ENCODE results near the gene ST6GALNAC6. TPM values are rescaled to one million over a fixed set of nuclear protein-coding genes. Genes with fewer than 3 reads are reported as not detected.

The ST6GALNAC6 gene
- total RNA-seq, 1 donor: 53.2 TPM

DNA sequence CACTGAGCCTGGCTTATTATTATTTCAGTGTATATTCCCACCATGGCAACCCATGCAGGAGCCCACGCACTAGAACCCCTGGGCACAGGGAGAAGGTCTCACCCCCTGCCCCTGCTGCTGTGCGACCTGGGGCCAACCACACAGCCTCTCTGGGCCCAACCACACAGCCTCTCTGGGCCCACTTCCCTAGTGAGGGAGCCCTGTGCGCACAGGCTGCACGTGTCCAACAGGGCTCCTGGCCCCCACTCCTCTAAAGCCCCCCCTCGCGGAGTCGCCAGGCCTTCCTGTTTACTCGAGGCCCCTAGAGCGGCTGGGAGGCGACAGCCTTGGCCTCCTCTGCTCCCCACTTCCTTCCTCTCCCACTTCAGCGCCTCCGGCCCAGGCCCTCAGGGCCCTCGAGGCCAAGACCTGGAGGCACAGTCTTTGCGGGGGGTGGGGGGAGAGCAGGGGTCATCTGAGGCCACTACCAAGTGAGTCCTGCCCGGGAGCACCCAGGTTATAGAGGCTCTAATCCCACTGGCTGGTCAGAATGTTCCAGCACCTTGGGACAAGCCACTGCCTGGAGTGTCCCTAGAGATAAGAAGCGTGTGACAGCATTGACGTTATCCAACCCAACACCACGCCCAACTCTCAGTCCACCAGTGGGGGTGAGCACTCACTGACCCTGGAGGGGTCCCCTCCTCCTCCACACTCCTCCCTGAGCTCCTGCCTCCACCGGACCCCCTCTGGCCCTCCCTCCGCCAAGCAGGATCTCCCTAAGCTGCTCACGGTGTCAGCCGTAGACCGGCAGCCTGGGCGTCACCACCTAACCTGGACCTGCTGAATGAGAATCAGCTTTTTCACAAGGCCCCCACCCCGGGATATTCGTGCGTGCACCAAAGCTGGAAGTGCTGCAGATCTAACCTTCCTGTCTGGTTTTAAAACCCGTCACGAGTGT is 37.1 kb downstream of the ST6GALNAC6 start:
- Histone ChIP-seq H3K4me1 (ENCODE audit: insufficient read depth, low read length) (peaks cover 14% of the 10 kb centered on the region), H3K27ac (ENCODE audit: low read depth, low read length) (no peak overlapping the region), H3K27me3 (ENCODE audit: insufficient read depth, low read length) (no peaks in the 10 kb centered on the region), H3K79me2 (ENCODE audit: insufficient read depth, low read length) (no peaks in the 10 kb centered on the region), H3K4me3 (ENCODE audit: insufficient read depth, low read length) (no peak overlapping the region), H3K36me3 (ENCODE audit: insufficient read depth, low read length) (peaks cover under 1% of the 10 kb centered on the region), H4K20me1 (ENCODE audit: insufficient read depth, low read length) (no peaks in the 10 kb centered on the region), H2AFZ (ENCODE audit: low read length) (peak overlapping the region; percentile 20), H3K4me2 (ENCODE audit: insufficient read depth, low read length) (no peak overlapping the region), H3K9me3 (ENCODE audit: low read depth, low read length) (no peaks in the 10 kb centered on the region)
- TF ChIP-seq, protein P1, sequence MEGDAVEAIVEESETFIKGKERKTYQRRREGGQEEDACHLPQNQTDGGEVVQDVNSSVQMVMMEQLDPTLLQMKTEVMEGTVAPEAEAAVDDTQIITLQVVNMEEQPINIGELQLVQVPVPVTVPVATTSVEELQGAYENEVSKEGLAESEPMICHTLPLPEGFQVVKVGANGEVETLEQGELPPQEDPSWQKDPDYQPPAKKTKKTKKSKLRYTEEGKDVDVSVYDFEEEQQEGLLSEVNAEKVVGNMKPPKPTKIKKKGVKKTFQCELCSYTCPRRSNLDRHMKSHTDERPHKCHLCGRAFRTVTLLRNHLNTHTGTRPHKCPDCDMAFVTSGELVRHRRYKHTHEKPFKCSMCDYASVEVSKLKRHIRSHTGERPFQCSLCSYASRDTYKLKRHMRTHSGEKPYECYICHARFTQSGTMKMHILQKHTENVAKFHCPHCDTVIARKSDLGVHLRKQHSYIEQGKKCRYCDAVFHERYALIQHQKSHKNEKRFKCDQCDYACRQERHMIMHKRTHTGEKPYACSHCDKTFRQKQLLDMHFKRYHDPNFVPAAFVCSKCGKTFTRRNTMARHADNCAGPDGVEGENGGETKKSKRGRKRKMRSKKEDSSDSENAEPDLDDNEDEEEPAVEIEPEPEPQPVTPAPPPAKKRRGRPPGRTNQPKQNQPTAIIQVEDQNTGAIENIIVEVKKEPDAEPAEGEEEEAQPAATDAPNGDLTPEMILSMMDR (IDR thresholded peaks at IDR 0.05; ENCODE audit: extremely low read depth, low read depth, low read length): no peak
- DNase-seq (ENCODE audit: insufficient read length, low spot score, missing footprints): peak; percentile 80

DNA sequence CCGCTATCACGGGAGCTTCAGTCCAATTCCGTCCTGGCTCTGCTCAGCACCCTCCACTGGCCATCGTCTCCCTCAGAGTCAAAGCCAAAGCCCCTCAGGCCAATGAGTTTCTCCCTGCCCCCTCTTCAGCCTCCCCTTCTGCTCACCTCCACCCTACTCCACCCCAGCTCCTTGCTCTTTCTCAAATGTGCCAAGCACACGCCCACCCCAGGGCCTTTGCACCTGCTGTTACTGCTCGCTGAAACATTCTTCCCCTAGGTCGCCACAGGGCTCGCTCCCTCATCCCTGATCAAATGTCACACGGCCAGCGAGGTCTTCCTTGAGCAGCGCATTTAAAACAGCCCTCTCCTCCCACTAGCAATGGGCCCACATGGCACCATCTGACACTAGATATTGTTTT is 38.6 kb downstream of the ST6GALNAC6 start:
- no peaks in the 10 kb centered on the region for H3K9me3 ChIP-seq (ENCODE audit: low read depth, low read length)
- no peaks in the 10 kb centered on the region for H3K27me3 ChIP-seq (ENCODE audit: insufficient read depth, low read length)
- no peaks in the 10 kb centered on the region for H3K36me3 ChIP-seq (ENCODE audit: insufficient read depth, low read length)
- H2AFZ ChIP-seq (ENCODE audit: low read length): no peak overlapping the region
- DNase-seq (ENCODE audit: insufficient read length, low spot score, missing footprints): peak; percentile 76
- H3K4me1 ChIP-seq (ENCODE audit: insufficient read depth, low read length): peaks cover 14% of the 10 kb centered on the region
- no peaks in the 10 kb centered on the region for H3K79me2 ChIP-seq (ENCODE audit: insufficient read depth, low read length)
- TF ChIP-seq, protein P1 (IDR thresholded peaks at IDR 0.05; ENCODE audit: extremely low read depth, low read depth, low read length): no peak
- no peak overlapping the region for H3K27ac ChIP-seq (ENCODE audit: low read depth, low read length)
- no peak overlapping the region for H3K4me3 ChIP-seq (ENCODE audit: insufficient read depth, low read length)
- no peak overlapping the region for H3K4me2 ChIP-seq (ENCODE audit: insufficient read depth, low read length)
- no peaks in the 10 kb centered on the region for H4K20me1 ChIP-seq (ENCODE audit: insufficient read depth, low read length)

DNA sequence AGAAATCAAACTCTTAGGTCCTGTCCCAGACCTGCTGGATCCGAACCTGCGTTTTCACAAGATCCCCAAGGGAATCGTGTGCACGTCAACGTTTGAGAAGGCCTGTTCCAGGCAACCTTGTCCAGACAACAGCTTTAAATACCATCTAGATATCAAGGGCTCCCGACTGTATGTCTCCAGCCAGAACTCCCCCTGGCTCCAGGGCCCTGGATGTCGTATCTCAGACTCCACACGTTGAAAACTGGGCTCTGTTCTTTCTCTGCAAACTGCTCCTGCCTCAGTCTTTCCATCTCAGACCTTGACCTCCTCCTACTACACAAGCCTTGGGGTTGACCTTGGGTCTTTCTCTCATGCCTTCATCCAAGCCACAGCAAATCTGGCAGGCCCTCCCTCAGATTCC is 39.1 kb downstream of the ST6GALNAC6 start:
- H3K4me2 ChIP-seq (ENCODE audit: insufficient read depth, low read length): no peak overlapping the region
- no peaks in the 10 kb centered on the region for H4K20me1 ChIP-seq (ENCODE audit: insufficient read depth, low read length)
- peaks cover 14% of the 10 kb centered on the region for H3K4me1 ChIP-seq (ENCODE audit: insufficient read depth, low read length)
- DNase-seq (ENCODE audit: insufficient read length, low spot score, missing footprints): no peak
- H3K36me3 ChIP-seq (ENCODE audit: insufficient read depth, low read length): no peaks in the 10 kb centered on the region
- no peak overlapping the region for H2AFZ ChIP-seq (ENCODE audit: low read length)
- H3K27me3 ChIP-seq (ENCODE audit: insufficient read depth, low read length): no peaks in the 10 kb centered on the region
- no peak overlapping the region for H3K4me3 ChIP-seq (ENCODE audit: insufficient read depth, low read length)
- TF ChIP-seq, protein P1 (IDR thresholded peaks at IDR 0.05; ENCODE audit: extremely low read depth, low read depth, low read length): no peak
- H3K9me3 ChIP-seq (ENCODE audit: low read depth, low read length): no peaks in the 10 kb centered on the region
- no peak overlapping the region for H3K27ac ChIP-seq (ENCODE audit: low read depth, low read length)
- no peaks in the 10 kb centered on the region for H3K79me2 ChIP-seq (ENCODE audit: insufficient read depth, low read length)

DNA sequence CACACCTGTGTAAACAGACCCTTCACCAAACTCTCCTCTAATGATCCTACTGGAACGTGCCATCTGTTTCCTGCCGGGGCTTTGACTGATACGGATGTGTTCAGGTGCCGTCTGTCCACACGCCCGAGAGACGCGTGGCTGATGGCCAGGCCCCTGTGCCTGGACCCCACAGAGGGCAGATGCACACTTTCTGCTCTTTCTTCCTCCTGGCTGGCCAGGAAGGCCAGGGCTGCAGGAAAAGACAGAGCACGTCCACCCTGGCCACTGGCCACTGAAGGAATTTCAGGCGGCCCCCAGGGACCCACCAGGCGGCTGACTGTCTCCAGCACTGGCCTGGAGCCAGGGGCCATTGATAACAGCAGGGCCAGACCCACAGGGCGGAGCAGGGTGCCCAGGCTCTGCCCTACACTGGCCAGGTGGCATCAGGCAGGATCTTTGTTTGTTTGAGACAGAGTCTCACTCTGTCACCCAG is 41.3 kb downstream of the ST6GALNAC6 start:
- H3K4me1 ChIP-seq (ENCODE audit: insufficient read depth, low read length): peaks cover 18% of the 10 kb centered on the region
- H3K9me3 ChIP-seq (ENCODE audit: low read depth, low read length): no peaks in the 10 kb centered on the region
- H3K27ac ChIP-seq (ENCODE audit: low read depth, low read length): no peak overlapping the region
- no peak overlapping the region for H3K4me3 ChIP-seq (ENCODE audit: insufficient read depth, low read length)
- no peaks in the 10 kb centered on the region for H3K27me3 ChIP-seq (ENCODE audit: insufficient read depth, low read length)
- H3K36me3 ChIP-seq (ENCODE audit: insufficient read depth, low read length): no peaks in the 10 kb centered on the region
- H3K4me2 ChIP-seq (ENCODE audit: insufficient read depth, low read length): no peak overlapping the region
- peak overlapping the region; percentile 56 for H2AFZ ChIP-seq (ENCODE audit: low read length)
- H3K79me2 ChIP-seq (ENCODE audit: insufficient read depth, low read length): peaks cover 14% of the 10 kb centered on the region
- TF ChIP-seq, protein P1 (IDR thresholded peaks at IDR 0.05; ENCODE audit: extremely low read depth, low read depth, low read length): no peak
- peak; percentile 92 for DNase-seq (ENCODE audit: insufficient read length, low spot score, missing footprints)
- peaks cover 9% of the 10 kb centered on the region for H4K20me1 ChIP-seq (ENCODE audit: insufficient read depth, low read length)

Data from osteoblast (primary cell).